ENCODE measurements around the gene SLC35F6. TPM values are rescaled to one million over a fixed set of nuclear protein-coding genes. Genes with fewer than 3 reads are reported as not detected.

The SLC35F6 gene
- total RNA-seq, 2 experiments from 2014 or later: 4.2 to 4.6 TPM

GRCh38 chr2:26722328-26722727 is 41.8 kb upstream of the SLC35F6 start:
- ChIA-PET CTCF (no interaction called here), POLR2A (no interaction called here)
- TF ChIP-seq, protein P1, sequence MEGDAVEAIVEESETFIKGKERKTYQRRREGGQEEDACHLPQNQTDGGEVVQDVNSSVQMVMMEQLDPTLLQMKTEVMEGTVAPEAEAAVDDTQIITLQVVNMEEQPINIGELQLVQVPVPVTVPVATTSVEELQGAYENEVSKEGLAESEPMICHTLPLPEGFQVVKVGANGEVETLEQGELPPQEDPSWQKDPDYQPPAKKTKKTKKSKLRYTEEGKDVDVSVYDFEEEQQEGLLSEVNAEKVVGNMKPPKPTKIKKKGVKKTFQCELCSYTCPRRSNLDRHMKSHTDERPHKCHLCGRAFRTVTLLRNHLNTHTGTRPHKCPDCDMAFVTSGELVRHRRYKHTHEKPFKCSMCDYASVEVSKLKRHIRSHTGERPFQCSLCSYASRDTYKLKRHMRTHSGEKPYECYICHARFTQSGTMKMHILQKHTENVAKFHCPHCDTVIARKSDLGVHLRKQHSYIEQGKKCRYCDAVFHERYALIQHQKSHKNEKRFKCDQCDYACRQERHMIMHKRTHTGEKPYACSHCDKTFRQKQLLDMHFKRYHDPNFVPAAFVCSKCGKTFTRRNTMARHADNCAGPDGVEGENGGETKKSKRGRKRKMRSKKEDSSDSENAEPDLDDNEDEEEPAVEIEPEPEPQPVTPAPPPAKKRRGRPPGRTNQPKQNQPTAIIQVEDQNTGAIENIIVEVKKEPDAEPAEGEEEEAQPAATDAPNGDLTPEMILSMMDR (IDR thresholded peaks at IDR 0.05): no peak
- intact Hi-C loops (cut with micrococcal nuclease): no loop called here
- Mint-ChIP-seq H3K4me3 (no peak overlapping the region), H3K27me3 (no peaks in the 10 kb centered on the region), H3K27ac (no peak overlapping the region), H3K36me3 (ENCODE audit: low read depth) (no peaks in the 10 kb centered on the region), H3K9me3 (no peaks in the 10 kb centered on the region), H3K4me1 (ENCODE audit: low read depth) (no peaks in the 10 kb centered on the region)
- DNase-seq (no peak), ATAC-seq (no peak)

- POLR2A ChIA-PET: no interaction called here
- Mint-ChIP-seq H3K27me3 (peaks cover 4% of the 10 kb centered on the region), H3K27ac (no peak overlapping the region), H3K36me3 (ENCODE audit: low read depth) (no peaks in the 10 kb centered on the region), H3K4me3 (no peak overlapping the region), H3K9me3 (no peaks in the 10 kb centered on the region), H3K4me1 (ENCODE audit: low read depth) (no peaks in the 10 kb centered on the region)
- ATAC-seq (no peak), DNase-seq (no peak)
- TF ChIP-seq, protein P1 (IDR thresholded peaks at IDR 0.05): no peak
- intact Hi-C loops (cut with micrococcal nuclease): no loop called here
- CTCF ChIA-PET: interaction anchor here (1.0 kb wide), 1 partner anchor 12 kb away, joined by 3 read pairs; no protein-coding TSS in a partner anchor
Measured at GRCh38 chr2:26722911-26723310, 41.2 kb upstream of the SLC35F6 start.

- H3K4me1 Mint-ChIP-seq (ENCODE audit: low read depth): no peaks in the 10 kb centered on the region
- no peak for DNase-seq
- CTCF ChIA-PET: interaction anchor here (1.0 kb wide), 1 partner anchor 11 kb away, joined by 3 read pairs; no protein-coding TSS in a partner anchor
- peaks cover 4% of the 10 kb centered on the region for H3K27me3 Mint-ChIP-seq
- intact Hi-C loops (cut with micrococcal nuclease): no loop called here
- H3K9me3 Mint-ChIP-seq: no peaks in the 10 kb centered on the region
- H3K4me3 Mint-ChIP-seq: no peak overlapping the region
- ATAC-seq: no peak
- TF ChIP-seq, protein P1 (IDR thresholded peaks at IDR 0.05): no peak
- H3K27ac Mint-ChIP-seq: no peak overlapping the region
- POLR2A ChIA-PET: interaction anchor here (0.5 kb wide), 1 partner anchor 730 kb away, joined by 3 read pairs; no protein-coding TSS in a partner anchor
- no peaks in the 10 kb centered on the region for H3K36me3 Mint-ChIP-seq (ENCODE audit: low read depth)
Measured at GRCh38 chr2:26723475-26723874, 40.6 kb upstream of the SLC35F6 start.

GRCh38 chr2:26723991-26724750 is 39.9 kb upstream of the SLC35F6 start:
- CTCF ChIA-PET: interaction anchor here (1.0 kb wide), 1 partner anchor 11 kb away, joined by 3 read pairs; no protein-coding TSS in a partner anchor
- ATAC-seq: no peak
- Mint-ChIP-seq H3K4me1 (ENCODE audit: low read depth) (no peaks in the 10 kb centered on the region), H3K27ac (no peak overlapping the region), H3K4me3 (no peak overlapping the region), H3K27me3 (peaks cover 7% of the 10 kb centered on the region), H3K36me3 (ENCODE audit: low read depth) (no peaks in the 10 kb centered on the region), H3K9me3 (no peaks in the 10 kb centered on the region)
- POLR2A ChIA-PET: no interaction called here
- TF ChIP-seq, protein P1 (IDR thresholded peaks at IDR 0.05): no peak
- no peak for DNase-seq
- intact Hi-C loops (cut with micrococcal nuclease): no loop called here

DNA sequence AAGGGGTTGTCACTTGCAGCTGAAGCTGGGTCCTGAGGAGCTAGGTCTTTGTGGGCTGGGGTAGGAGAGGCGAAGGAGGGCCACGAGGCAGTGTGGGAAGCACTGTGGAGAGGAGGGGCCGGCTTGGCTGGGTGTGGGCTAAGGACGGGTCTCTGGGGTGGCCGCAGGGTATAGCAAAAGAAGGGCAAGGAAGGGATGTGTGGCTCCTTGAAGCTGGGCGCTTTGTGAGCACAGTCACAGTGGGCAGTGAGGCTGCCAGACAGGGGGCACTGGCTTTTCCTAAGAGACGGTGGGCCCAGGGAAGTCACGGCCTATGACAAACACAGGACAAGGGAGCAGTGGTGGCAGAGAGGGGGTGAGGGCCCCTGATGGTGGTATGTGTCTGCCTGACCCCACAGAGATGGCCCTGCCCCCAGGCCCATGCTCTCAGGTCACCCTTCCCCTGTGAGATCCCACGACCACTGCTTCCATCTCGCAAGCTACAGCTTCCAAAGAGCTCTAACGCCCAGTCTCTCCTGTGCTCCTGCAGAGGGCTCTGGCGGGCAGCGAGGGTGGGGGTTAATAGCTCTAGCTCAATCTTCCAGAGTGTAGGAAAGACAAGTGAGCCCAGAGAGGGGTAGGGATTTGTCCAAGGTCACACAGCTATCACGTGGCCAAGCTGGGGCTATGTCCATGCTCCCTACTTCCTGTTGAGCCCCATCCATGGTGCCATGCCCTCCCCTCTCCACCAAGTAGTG is 39.1 kb upstream of the SLC35F6 start:
- no peak overlapping the region for H3K27ac Mint-ChIP-seq
- CTCF ChIA-PET: interaction anchor here (1.3 kb wide), 1 partner anchor 121 kb away, joined by 4 read pairs; no protein-coding TSS in a partner anchor

More for the DNA sequence above, 39.1 kb upstream of the SLC35F6 start:
- TF ChIP-seq, protein P1 (IDR thresholded peaks at IDR 0.05): no peak
- Mint-ChIP-seq H3K9me3 (no peaks in the 10 kb centered on the region), H3K4me1 (ENCODE audit: low read depth) (no peaks in the 10 kb centered on the region), H3K27me3 (peaks cover 7% of the 10 kb centered on the region), H3K4me3 (no peak overlapping the region), H3K36me3 (ENCODE audit: low read depth) (no peaks in the 10 kb centered on the region)
- no peak for ATAC-seq
- POLR2A ChIA-PET: interaction anchor here (0.6 kb wide), 1 partner anchor 663 kb away, joined by 3 read pairs; no protein-coding TSS in a partner anchor
- intact Hi-C loops (cut with micrococcal nuclease): no loop called here
- DNase-seq: no peak
